H9 (cell line): ENCODE data around the gene COPRS. TPM values are rescaled to one million over a fixed set of nuclear protein-coding genes. Genes with fewer than 3 reads are reported as not detected.

Experiments used
- DNase-seq: peaks from one replicate; pipeline ENCODE4 v3.0.0-alpha.2; 2017
- H2AFZ ChIP-seq: one replicate; pipeline ENCODE4 v1.6.1; 2013; ENCODE audit warnings: mild to moderate bottlenecking, low read length, control low read depth, moderate library complexity
- H2AK5ac ChIP-seq: 2 replicates; pipeline ENCODE4 v1.6.1; 2013; ENCODE audit warnings: low read length, control low read depth, mixed read lengths; ENCODE audit not compliant: insufficient read length
- H2BK120ac ChIP-seq: one replicate; pipeline ENCODE4 v1.6.1; 2013; ENCODE audit warnings: low read depth, mild to moderate bottlenecking, low read length, control low read depth, inconsistent platforms; ENCODE audit not compliant: poor library complexity, severe bottlenecking
- H2BK12ac ChIP-seq: 2 replicates; pipeline ENCODE4 v1.6.1; 2013; ENCODE audit warnings: low read length, control low read depth, mixed read lengths, low read depth; ENCODE audit not compliant: insufficient read length
- H2BK15ac ChIP-seq: 2 replicates; pipeline ENCODE4 v1.6.1; 2013; ENCODE audit warnings: low read depth, low read length, control low read depth
- H2BK20ac ChIP-seq: one replicate; pipeline ENCODE4 v1.6.1; 2013; ENCODE audit warnings: low read depth, mild to moderate bottlenecking, low read length, control low read depth, inconsistent platforms; ENCODE audit not compliant: poor library complexity, severe bottlenecking
- H2BK5ac ChIP-seq: 2 replicates; pipeline ENCODE4 v1.6.1; 2013; ENCODE audit warnings: low read length, control low read depth, mixed read lengths; ENCODE audit not compliant: insufficient read length
- H3K14ac ChIP-seq: 2 replicates; pipeline ENCODE4 v1.6.1; 2013; ENCODE audit warnings: low read length, control low read depth; ENCODE audit not compliant: insufficient read depth
- H3K18ac ChIP-seq: 2 replicates; pipeline ENCODE4 v1.6.1; 2013; ENCODE audit warnings: low read depth, mild to moderate bottlenecking, mixed read lengths, low read length, control low read depth; ENCODE audit not compliant: insufficient read length
- H3K23ac ChIP-seq: 2 replicates; pipeline ENCODE4 v1.6.1; 2013; ENCODE audit warnings: low read length, control low read depth, mixed read lengths, low read depth; ENCODE audit not compliant: insufficient read length
- H3K23me2 ChIP-seq: 2 replicates; pipeline ENCODE4 v1.6.1; 2013; ENCODE audit warnings: low read depth, mild to moderate bottlenecking, mixed read lengths, low read length, control low read depth; ENCODE audit not compliant: insufficient read length, poor library complexity, severe bottlenecking
- H3K27ac ChIP-seq: 2 replicates; pipeline ENCODE4 v1.5.1; 2013; ENCODE audit warnings: low read length, control low read depth, mixed read lengths, low read depth; ENCODE audit not compliant: insufficient read length
- H3K27me3 ChIP-seq: 2 replicates; pipeline ENCODE4 v1.6.1; 2013; ENCODE audit warnings: low read length, control low read depth, inconsistent platforms; ENCODE audit not compliant: insufficient read depth
- H3K4ac ChIP-seq: 2 replicates; pipeline ENCODE4 v1.6.1; 2013; ENCODE audit warnings: low read depth, mild to moderate bottlenecking, control low read depth, inconsistent platforms, low read length, moderate library complexity
- H3K4me1 ChIP-seq: 2 replicates; pipeline ENCODE4 v1.6.1; 2013; ENCODE audit warnings: low read length, control low read depth, inconsistent platforms; ENCODE audit not compliant: insufficient read depth
- H3K4me2 ChIP-seq: 2 replicates; pipeline ENCODE4 v1.6.1; 2013; ENCODE audit warnings: low read length, control low read depth, mixed read lengths; ENCODE audit not compliant: insufficient read length, insufficient read depth
- H3K56ac ChIP-seq: 2 replicates; pipeline ENCODE4 v1.6.1; 2013; ENCODE audit warnings: low read depth, mild to moderate bottlenecking, mixed read lengths, low read length, control low read depth; ENCODE audit not compliant: insufficient read length
- H3K79me1 ChIP-seq: 2 replicates; pipeline ENCODE4 v1.6.1; 2013; ENCODE audit warnings: low read depth, mild to moderate bottlenecking, moderate library complexity, low read length, control low read depth, inconsistent platforms; ENCODE audit not compliant: insufficient read depth, poor library complexity, severe bottlenecking
- H3K79me2 ChIP-seq: 2 replicates; pipeline ENCODE4 v1.6.1; 2013; ENCODE audit warnings: low read length, control low read depth, inconsistent platforms; ENCODE audit not compliant: insufficient read depth
- H3K9ac ChIP-seq: 2 replicates; pipeline ENCODE4 v1.6.1; 2013; ENCODE audit warnings: low read length, control low read depth, mixed read lengths; ENCODE audit not compliant: insufficient read length; ENCODE audit errors: extremely low read depth
- H3K9me3 ChIP-seq: one replicate; pipeline ENCODE4 v1.6.1; 2013; ENCODE audit warnings: low read depth, low read length, inconsistent platforms; ENCODE audit not compliant: control insufficient read depth
- H3T11ph ChIP-seq: one replicate; pipeline ENCODE4 v1.6.1; 2013; ENCODE audit warnings: mild to moderate bottlenecking, low read length, control low read depth, inconsistent platforms
- H4K20me1 ChIP-seq: one replicate; pipeline ENCODE4 v1.6.1; 2013; ENCODE audit not compliant: control insufficient read depth, insufficient read length, insufficient read depth
- H4K5ac ChIP-seq: 2 replicates; pipeline ENCODE4 v1.6.1; 2013; ENCODE audit warnings: low read depth, mild to moderate bottlenecking, mixed read lengths, low read length, control low read depth; ENCODE audit not compliant: insufficient read length
- H4K8ac ChIP-seq: replicated peaks from 2 replicates; pipeline ENCODE4 v1.6.1; 2013; ENCODE audit warnings: low read length, control low read depth, mixed read lengths, low read depth; ENCODE audit not compliant: insufficient read length
- H4K91ac ChIP-seq: 2 replicates; pipeline ENCODE4 v1.6.1; 2013; ENCODE audit warnings: low read depth, mild to moderate bottlenecking, moderate library complexity, mixed read lengths, low read length, control low read depth; ENCODE audit not compliant: insufficient read length
- H3K27ac Mint-ChIP-seq, 3 experiments: 2 replicates in 2 of 3; 3 replicates in 1 of 3; pipeline ENCODE4 v1.8.0; 2020 to 2021; ENCODE audit warnings: mixed read lengths in 3 of 3, mild to moderate bottlenecking in 1 of 3, moderate library complexity in 1 of 3
- H3K27me3 Mint-ChIP-seq: 2 replicates; pipeline ENCODE4 v1.8.0; 2021; ENCODE audit warnings: low read depth, mild to moderate bottlenecking, moderate library complexity, mixed read lengths
- H3K36me3 Mint-ChIP-seq, 3 experiments: 2 replicates in 2 of 3; 3 replicates in 1 of 3; pipeline ENCODE4 v1.8.0; 2020 to 2021; ENCODE audit warnings: low read depth in 3 of 3, mixed read lengths in 3 of 3; ENCODE audit not compliant: insufficient read depth in 1 of 3
- H3K4me1 Mint-ChIP-seq, 2 experiments: 2 replicates each; pipeline ENCODE4 v1.8.0; 2020; ENCODE audit warnings: mixed read lengths in 2 of 2
- H3K4me3 Mint-ChIP-seq, 2 experiments: 2 replicates in 1 of 2; 3 replicates in 1 of 2; pipeline ENCODE4 v1.8.0; 2020 to 2021; ENCODE audit warnings: mild to moderate bottlenecking in 2 of 2, mixed read lengths in 2 of 2, moderate library complexity in 1 of 2
- H3K9me3 Mint-ChIP-seq, 2 experiments: 2 replicates in 1 of 2; 3 replicates in 1 of 2; pipeline ENCODE4 v1.8.0; 2020; ENCODE audit warnings: mild to moderate bottlenecking in 2 of 2, mixed read lengths in 2 of 2, moderate library complexity in 1 of 2
- WGBS: extraction: QIAGEN DNeasy Blood & Tissue Kit; methylation state at CpG from one replicate; pipeline ENCODE4 v1.1.7; 2013; ENCODE audit warnings: missing lambda C conversion rate, low lambda C conversion rate, mixed read lengths; ENCODE audit not compliant: insufficient read length; ENCODE audit errors: extremely low coverage; 5-methylcytosine and 5-hydroxymethylcytosine counted together
- total RNA-seq: library from RNA; stranded (reverse); gene quantifications from 2 replicates; pipeline ENCODE4 v1.2.1, GENCODE V29; 2021
- TF ChIP-seq, protein P1 (sequence below): fragments of 200-600 bp; sonication (generic); conservative IDR thresholded peaks from 3 replicates; pipeline ENCODE4 v1.8.0; 2021; ENCODE audit warnings: antibody characterized with exemption, mild to moderate bottlenecking

The COPRS gene
- total RNA-seq, 1 experiment from 2014 or later: 43.8 TPM

DNA sequence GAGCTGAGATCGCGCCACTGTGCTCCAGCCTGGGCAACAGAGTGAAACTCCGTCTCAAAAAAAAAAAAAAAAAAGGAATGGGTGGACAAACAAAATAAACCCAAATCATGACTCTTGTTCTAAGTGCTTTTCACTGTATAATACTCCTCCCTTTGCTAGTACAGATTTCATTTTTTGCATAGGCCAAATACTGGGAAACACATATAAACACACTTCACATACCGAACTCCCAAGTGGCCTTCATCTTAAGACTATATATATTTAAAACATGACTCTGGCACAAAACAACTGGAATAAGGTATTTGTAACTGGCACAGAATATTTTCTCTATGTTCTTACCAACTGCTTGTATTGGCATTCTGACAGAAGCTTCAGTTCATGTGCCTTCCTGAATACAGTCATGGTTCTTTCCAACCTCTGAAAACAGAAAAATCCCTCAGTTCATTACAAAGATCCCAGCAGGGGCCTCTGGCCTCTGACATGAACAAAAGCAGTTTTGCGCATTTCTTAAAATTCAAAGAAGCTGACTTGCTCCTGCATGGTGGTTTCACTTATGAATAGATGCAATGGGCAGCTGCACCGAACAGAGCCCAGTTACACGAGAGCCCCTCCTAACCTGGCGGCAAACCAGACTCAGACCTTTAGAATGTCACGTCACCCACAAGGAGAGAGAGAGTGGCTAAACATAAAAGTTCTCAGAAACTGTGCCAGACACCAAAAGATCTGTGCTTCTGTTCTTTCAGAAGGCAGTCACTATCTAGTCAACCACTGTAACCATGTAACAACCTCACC lies 19.1 kb upstream of the COPRS start:
- H2AFZ ChIP-seq: no peak overlapping the region
- Mint-ChIP-seq H3K36me3 (peaks cover 32 to 92% (median 69%) of the 10 kb centered on the region in 3 experiments; a peak in 6 of 7 replicates), H3K27me3 (no peaks in the 10 kb centered on the region), H3K9me3 (no peaks in the 10 kb centered on the region), H3K27ac (peak overlapping the region in 2 of 3 experiments; percentile 62 to 69; a peak in 3 of 7 replicates), H3K4me1 (no peaks in the 10 kb centered on the region), H3K4me3 (no peak overlapping the region)
- no peak overlapping the region for H2AK5ac ChIP-seq
- H3K27me3 ChIP-seq: no peaks in the 10 kb centered on the region
- no peak overlapping the region for H3K56ac ChIP-seq
- H3K9me3 ChIP-seq: no peaks in the 10 kb centered on the region
- H2BK15ac ChIP-seq: no peak overlapping the region
- no peak overlapping the region for H3K4me2 ChIP-seq
- H3K79me2 ChIP-seq: no peaks in the 10 kb centered on the region
- no peak overlapping the region for H4K91ac ChIP-seq
- no peak overlapping the region for H3K9ac ChIP-seq
- H3K14ac ChIP-seq: no peak overlapping the region
- no peaks in the 10 kb centered on the region for H4K20me1 ChIP-seq
- no CpG with 5 or more reads among the region's 9 CpGs for WGBS
- H3K4me1 ChIP-seq: no peaks in the 10 kb centered on the region
- no peak overlapping the region for H3K23ac ChIP-seq
- no peaks in the 10 kb centered on the region for H3K23me2 ChIP-seq
- H2BK12ac ChIP-seq: no peak overlapping the region
- no peak overlapping the region for H3K4ac ChIP-seq
- H3K18ac ChIP-seq: no peak overlapping the region
- H3K27ac ChIP-seq: no peak overlapping the region
- no peak overlapping the region for H4K5ac ChIP-seq
- H2BK120ac ChIP-seq: no peak overlapping the region
- TF ChIP-seq, protein P1, sequence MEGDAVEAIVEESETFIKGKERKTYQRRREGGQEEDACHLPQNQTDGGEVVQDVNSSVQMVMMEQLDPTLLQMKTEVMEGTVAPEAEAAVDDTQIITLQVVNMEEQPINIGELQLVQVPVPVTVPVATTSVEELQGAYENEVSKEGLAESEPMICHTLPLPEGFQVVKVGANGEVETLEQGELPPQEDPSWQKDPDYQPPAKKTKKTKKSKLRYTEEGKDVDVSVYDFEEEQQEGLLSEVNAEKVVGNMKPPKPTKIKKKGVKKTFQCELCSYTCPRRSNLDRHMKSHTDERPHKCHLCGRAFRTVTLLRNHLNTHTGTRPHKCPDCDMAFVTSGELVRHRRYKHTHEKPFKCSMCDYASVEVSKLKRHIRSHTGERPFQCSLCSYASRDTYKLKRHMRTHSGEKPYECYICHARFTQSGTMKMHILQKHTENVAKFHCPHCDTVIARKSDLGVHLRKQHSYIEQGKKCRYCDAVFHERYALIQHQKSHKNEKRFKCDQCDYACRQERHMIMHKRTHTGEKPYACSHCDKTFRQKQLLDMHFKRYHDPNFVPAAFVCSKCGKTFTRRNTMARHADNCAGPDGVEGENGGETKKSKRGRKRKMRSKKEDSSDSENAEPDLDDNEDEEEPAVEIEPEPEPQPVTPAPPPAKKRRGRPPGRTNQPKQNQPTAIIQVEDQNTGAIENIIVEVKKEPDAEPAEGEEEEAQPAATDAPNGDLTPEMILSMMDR: no peak
- no peak overlapping the region for H2BK20ac ChIP-seq
- no peak overlapping the region for H3T11ph ChIP-seq
- no peak for DNase-seq
- H2BK5ac ChIP-seq: no peak overlapping the region
- H3K79me1 ChIP-seq: no peaks in the 10 kb centered on the region
- no peak overlapping the region for H4K8ac ChIP-seq
